GM18858 (cell line): ENCODE measurements around the gene DUOX2.
"Not testable (repeated sequence)": the region's sequence is repeated elsewhere in the genome, so short reads cannot be mapped to it uniquely, and the experiment has no call there.

Experiments used
- ATAC-seq: cut with Tn5 transposase; IDR thresholded peaks from one replicate; pipeline ENCODE4 v1.9.1; 2021; ENCODE audit not compliant: unreplicated experiment

Gene DUOX2

DNA sequence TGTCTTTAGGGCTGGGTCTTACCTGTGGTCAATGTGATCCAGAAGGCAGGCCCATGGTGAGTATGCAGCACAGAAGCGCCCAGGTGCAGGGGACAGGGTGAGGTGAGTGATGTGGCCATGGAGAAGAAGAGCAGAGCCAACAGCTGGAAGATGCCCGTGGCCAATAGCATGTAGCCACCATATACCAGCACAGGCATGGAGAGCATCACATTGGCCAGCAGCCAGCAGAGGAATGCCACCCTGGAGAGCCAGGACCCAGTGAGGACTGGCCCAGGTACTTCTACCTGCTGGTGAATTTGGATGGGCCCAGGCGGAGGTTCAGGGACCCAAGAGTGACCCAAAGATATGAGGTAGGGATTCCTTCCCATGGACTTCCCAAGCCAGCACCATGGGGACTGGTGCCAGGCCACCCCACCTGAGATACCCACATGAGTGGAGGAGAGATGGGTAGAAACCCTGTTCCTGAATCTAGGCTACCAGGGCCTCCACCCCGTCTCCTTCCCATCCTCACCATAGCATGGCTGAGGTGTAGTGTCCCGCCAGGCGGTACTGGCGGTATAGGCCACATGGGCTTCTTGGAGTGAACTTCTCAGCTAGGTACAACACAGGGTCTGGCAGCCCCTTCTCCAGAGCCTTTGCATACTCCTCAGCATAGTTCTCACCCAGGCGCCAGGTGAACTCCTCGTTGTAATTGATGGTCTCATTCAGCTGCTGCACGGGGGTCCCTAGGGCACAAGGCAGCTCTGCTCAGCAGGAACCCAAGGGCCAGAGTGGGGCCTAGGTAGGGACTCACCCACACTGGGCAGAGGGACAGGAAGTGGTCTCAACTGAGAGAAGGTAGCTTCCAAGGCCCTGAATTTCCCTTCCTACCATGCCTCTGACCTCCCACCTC is 6.4 kb upstream of the DUOX2 start:
- no peak for ATAC-seq

DNA sequence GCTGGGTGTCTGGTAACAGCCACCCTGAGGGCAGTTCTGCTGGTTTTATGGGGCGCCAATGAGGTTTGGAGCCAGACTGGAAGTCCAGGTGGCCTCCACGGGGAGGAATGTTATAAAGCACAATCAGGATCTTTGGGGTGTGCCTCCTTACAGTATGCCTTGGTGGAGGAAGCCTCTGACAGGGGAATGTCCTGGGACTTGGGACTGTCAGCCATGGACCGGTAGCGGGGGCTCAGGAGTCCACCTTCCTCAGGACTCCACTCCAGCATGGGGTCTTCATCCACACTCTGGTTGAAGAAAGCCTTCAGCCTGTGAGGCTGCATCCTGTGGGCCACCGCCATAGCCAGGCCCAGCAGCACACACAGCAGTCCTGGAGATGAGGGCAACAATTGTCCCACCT is 5.0 kb upstream of the DUOX2 start:
- ATAC-seq, result no peak

DNA sequence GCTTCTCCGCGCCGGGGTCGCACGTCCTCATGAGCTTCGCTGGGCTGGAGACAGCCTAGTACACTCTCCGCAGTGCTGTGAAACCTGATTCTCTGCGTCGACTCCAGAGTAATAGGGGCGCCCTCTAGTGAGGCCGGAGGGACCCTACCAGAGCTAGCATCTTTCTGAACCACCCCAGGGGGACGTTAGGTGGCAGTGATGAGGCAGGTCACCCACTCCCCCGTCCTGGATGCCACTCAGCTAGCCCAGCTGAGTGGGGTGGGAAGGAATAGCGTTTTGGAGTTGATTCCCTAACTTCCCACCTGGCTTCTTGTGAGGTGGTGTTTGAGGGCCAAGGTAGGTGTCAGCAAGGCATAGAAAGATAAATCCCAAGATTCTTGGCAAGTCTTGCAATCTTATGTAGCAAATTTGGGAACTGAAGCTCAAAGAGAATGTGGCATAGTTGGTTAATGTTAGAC is 4.2 kb upstream of the DUOX2 start:
- peak; percentile 95 for ATAC-seq

DNA sequence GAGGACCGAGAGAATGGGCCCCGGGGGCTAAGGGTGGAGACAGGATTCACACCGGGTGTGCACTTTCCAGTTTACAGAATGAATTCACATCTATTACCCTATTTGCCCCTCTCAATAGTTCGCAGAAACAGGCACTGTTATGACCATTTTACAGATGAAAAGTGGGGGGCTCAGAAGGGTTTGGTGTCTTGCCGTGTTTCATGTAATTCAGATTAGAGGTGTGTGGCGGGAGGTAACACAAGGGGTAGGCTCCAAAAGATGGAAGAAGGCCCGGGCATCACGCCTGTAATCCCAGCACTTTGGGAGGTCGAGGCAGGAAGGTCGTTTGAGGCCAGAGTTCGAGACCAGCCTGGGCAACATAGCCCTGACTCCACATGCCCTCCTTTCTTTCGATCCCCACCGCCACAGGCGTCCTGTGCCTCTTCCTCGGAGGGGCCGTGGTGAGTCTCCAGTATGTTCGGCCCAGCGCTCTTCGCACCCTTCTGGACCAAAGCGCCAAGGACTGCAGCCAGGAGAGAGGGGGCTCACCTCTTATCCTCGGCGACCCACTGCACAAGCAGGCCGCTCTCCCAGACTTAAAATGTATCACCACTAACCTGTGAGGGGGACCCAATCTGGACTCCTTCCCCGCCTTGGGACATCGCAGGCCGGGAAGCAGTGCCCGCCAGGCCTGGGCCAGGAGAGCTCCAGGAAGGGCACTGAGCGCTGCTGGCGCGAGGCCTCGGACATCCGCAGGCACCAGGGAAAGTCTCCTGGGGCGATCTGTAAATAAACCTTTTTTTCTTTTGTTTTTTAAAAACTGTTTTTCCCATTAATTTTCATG is 3.5 kb upstream of the DUOX2 start:
- no peak for ATAC-seq

GRCh38 chr15:45116482-45117307 is 2.7 kb upstream of the DUOX2 start:
- no peak for ATAC-seq

DNA sequence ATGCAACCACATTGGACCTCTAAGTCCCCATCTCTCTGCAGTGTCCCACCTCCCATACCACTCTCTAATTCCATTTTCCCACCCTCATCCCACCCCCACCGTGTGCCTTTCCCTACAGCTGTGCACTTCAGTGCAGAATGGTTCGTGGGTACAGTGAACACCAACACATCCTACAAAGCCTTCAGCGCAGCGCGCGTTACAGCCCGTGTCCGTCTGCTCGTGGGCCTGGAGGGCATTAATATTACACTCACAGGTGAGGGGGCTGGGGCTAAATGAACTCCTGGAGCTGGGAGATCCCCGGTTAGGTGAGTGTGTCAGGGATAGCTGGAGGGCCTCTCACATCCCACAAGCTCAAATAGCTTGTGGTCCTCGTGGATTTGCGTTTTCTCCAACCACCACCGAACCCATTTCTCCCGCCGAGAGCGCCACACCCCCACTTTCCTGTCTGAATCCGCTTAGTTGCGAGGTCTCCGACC is 2.1 kb upstream of the DUOX2 start:
- no peak for ATAC-seq

GRCh38 chr15:45115312-45115820 is 1.4 kb upstream of the DUOX2 start:
- ATAC-seq, result no peak

DNA sequence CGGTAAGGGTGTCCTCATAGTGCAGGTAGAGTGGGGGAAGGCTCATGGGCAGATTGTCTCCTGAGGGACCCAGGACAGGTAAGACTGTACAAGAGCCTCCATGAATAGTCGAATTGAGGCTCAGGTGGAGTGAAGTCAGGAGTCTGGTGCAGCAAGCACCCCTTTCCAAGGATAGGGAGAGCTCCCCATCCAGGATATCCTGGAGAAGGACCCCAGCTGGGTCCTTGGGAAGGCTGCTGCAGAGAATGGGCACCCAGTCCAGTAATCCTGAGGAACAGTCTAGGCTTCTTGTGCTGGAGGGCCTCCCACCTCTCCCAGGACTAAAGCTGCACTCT is 746 bp upstream of the DUOX2 start:
- no peak for ATAC-seq

DNA sequence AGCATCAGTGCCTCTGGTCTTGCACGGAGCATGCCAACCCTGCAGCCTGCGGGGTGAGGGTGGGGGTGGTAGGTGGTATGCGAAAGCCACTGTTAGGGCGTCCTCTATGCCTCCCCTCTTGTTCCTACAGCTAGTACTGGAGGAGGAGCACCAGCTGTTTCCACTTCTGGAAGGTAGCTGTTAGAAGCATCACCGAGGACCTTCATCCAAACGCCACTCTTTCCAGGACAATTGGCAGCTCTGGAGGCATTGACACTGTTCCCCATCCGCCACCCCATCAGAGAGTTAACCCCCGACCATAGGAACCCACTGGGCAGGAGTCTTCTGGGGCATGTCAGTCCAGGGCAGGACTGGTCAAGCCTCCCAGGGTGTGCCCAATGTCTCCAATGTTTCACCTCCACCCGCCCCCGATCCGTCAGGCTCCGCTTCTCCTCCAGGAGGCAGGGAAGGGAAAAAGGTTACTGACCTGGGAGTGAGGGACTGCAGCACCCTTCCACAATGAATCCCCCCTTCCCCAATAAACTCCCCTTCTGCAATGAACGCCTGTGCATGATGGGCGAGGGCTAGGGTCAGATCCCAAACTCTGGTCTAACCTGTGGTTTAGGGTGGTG is 487 bp downstream of the DUOX2 start:
- ATAC-seq, result no peak

GRCh38 chr15:45112591-45113379 is 1.2 kb downstream of the DUOX2 start:
- ATAC-seq, result no peak

GRCh38 chr15:45112143-45112590 is 1.8 kb downstream of the DUOX2 start:
- no peak for ATAC-seq

- no peak for ATAC-seq
These were observed 2.4 kb downstream of the DUOX2 start for GRCh38 chr15:45111390-45112142.

- ATAC-seq, result no peak
These were observed 3.6 kb downstream of the DUOX2 start for GRCh38 chr15:45110256-45110820.

GRCh38 chr15:45107941-45108630 is 5.9 kb downstream of the DUOX2 start:
- no peak for ATAC-seq

- no peak for ATAC-seq
These were observed 7.8 kb downstream of the DUOX2 start for GRCh38 chr15:45106002-45106790.

- ATAC-seq, result no peak
These were observed 8.4 kb downstream of the DUOX2 start for GRCh38 chr15:45105586-45105985.

- ATAC-seq, result not testable (repeated sequence)
These were observed 9.8 kb downstream of the DUOX2 start for GRCh38 chr15:45104170-45104569.
